GM10266 (cell line): Measurements from ENCODE around the gene LYRM4.
A peak's percentile ranks its signal among the peaks of the same experiment; 100 is the strongest.

Experiments used
- DNase-seq: peaks from one replicate; pipeline ENCODE4 v3.0.0; 2012; ENCODE audit errors: extremely low spot score
- CTCF ChIP-seq: IDR thresholded peaks from 2 replicates; pipeline ENCODE4 v1.5.1; 2012; ENCODE audit warnings: mild to moderate bottlenecking, low read depth; ENCODE audit not compliant: control insufficient read depth, insufficient read depth; ENCODE audit errors: missing control alignments

LYRM4 gene

DNA sequence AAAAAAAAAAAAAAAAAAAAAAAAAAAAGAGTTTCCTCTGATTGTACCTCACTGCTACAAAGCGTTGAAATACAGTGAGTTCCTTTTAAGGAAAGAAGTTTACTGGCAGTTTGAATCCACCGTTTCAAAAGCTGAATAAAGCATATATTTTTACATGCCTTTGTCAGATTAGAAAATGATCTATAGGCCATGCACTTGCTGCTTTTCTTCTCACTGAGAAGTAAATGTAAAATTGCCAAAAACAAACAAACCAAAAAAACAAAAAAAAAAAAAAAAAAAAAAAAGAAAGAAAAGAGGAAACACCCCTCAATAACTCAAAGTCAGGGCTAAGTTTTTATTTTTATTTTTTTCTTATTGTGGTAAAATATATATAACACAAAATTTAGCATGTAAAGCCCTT is 81.9 kb downstream of the LYRM4 start:
- DNase-seq: no peak
- no peak for TF ChIP-seq CTCF

- no peak for DNase-seq
- TF ChIP-seq CTCF: no peak
Observed at GRCh38 chr6:5175635-5176034, 85.1 kb downstream of the LYRM4 start.

- peak; percentile 20 for DNase-seq
- peak; percentile 80 for TF ChIP-seq CTCF
Observed at GRCh38 chr6:5174756-5175549, 85.8 kb downstream of the LYRM4 start.

DNA sequence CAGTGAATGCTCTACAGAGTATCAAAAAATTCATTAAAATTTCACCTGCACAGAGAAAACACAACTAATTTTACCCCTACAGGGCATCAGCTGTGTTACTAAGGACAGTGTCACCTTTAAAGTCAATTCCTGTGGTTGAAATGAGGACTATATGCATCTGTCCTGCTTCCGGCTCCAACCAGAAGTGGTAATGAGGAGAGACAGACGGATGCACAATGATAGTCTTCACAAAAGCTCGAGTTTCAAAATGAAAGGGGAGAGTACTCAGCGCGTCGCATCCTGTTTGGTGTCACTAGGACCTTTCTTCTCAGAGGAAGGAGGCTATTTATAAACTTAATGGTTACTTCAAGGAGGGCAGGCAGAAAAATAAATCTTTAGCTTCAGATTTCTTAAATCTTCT is 86.5 kb downstream of the LYRM4 start:
- DNase-seq: peak; percentile 67
- no peak for TF ChIP-seq CTCF

DNA sequence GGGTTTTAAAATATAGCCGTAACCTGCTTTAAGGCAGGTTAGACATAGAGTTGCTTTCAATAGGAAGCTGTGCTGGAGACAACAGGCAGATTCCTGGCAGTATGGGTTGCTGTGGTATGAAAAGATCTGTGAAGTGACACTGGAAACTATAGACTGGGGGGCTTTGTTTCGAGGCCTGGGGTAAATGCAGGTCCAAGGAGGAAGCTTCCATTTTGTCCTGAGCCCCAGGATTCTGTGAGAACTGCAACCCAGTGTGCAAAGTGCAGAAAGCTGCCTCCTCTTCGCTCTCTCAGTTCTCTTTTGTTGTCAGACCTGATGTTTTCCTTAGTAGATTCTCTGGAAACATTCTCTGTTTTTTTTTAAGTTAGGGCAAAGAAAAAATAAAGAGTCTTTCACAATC is 86.9 kb downstream of the LYRM4 start:
- no peak for TF ChIP-seq CTCF

DNA sequence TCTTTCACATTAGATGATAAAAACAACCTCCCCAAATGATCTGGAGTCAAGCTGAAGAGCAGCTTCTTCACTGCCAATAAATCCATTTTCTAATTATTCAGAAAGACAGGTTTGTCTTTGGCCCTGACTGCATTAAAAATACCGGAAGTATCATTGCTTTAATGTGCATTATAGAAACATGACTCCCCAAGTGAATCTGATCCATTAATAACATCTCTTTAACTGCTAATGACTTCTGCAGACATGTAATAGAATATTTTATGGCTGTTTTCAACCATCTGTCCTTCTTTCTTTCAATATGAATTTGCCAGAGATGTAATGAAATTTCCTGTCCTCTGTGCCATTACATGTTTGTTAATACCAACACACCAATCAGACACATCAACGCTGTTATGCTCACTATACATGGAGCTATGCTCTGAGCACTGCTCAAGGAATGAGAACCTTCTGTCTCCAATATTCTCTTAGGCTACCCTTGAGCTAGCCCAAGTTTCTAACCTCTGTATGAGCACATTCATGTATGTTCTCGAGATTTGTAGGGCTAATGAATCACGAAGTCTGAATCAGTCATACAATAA is 87.8 kb downstream of the LYRM4 start:
- no peak for DNase-seq
- no peak for TF ChIP-seq CTCF

More for the DNA sequence above, 86.9 kb downstream of the LYRM4 start:
- DNase-seq: peak; percentile 14

GRCh38 chr6:5172041-5172653 is 88.6 kb downstream of the LYRM4 start:
- no peak for TF ChIP-seq CTCF
- DNase-seq: no peak
